Measurements from ENCODE around the gene GARIN3. TPM values are rescaled to one million over a fixed set of nuclear protein-coding genes. Genes with fewer than 3 reads are reported as not detected.
A peak's percentile ranks its signal among the peaks of the same experiment; 100 is the strongest.

The GARIN3 gene
- total RNA-seq, 1 donor from 2014 or later, result not detected

GRCh38 chr5:157132281-157132612, 33.8 kb downstream of the GARIN3 start:
- H3K9me3 Mint-ChIP-seq, result no peaks in the 10 kb centered on the region
- no peak for TF ChIP-seq CTCF (IDR thresholded peaks at IDR 0.05)
- H3K36me3 Mint-ChIP-seq (ENCODE audit: low read depth), result peaks cover 9% of the 10 kb centered on the region
- no peak overlapping the region for H3K27ac Mint-ChIP-seq
- DNase-seq (no peak), ATAC-seq (ENCODE audit: low read depth) (no peak)
- intact Hi-C loops (cut with micrococcal nuclease), result loop anchor here (1.0 to 5.0 kb wide), 4 partner anchors 195 to 1430 kb away; no protein-coding TSS in a partner anchor
- no peak overlapping the region for H3K4me3 Mint-ChIP-seq
- ChIA-PET CTCF (interaction anchor here (0.8 to 3.5 kb wide), 11 partner anchors 10 to 1993 kb away, joined by 3 to 19 read pairs (median 4); no protein-coding TSS in a partner anchor), POLR2A (interaction anchor here (2.5 kb wide), 1 partner anchor 10 kb away, joined by 11 read pairs; the partner anchor contains the start of gene MED7)
- no peaks in the 10 kb centered on the region for H3K27me3 Mint-ChIP-seq
- peaks cover 10% of the 10 kb centered on the region for H3K4me1 Mint-ChIP-seq

GRCh38 chr5:157130925-157131324, 35.1 kb downstream of the GARIN3 start:
- Mint-ChIP-seq H3K27ac (no peak overlapping the region), H3K27me3 (no peaks in the 10 kb centered on the region), H3K4me1 (peaks cover 10% of the 10 kb centered on the region), H3K4me3 (no peak overlapping the region), H3K36me3 (ENCODE audit: low read depth) (peaks cover 1% of the 10 kb centered on the region), H3K9me3 (no peaks in the 10 kb centered on the region)
- ChIA-PET CTCF (interaction anchor here (1.3 to 3.5 kb wide), 3 partner anchors 1431 to 1991 kb away, joined by 3 to 19 read pairs (median 5); no protein-coding TSS in a partner anchor), POLR2A (interaction anchor here (2.5 kb wide), 1 partner anchor 12 kb away, joined by 11 read pairs; the partner anchor contains the start of gene MED7)
- intact Hi-C loops (cut with micrococcal nuclease), result loop anchor here (5.0 kb wide), 3 partner anchors 294 to 1429 kb away; no protein-coding TSS in a partner anchor
- no peak for TF ChIP-seq CTCF (IDR thresholded peaks at IDR 0.05)
- no peak for DNase-seq
- peak; percentile 62 for ATAC-seq (ENCODE audit: low read depth)

- Mint-ChIP-seq H3K27ac (no peak overlapping the region), H3K9me3 (peaks cover 18% of the 10 kb centered on the region), H3K36me3 (ENCODE audit: low read depth) (peaks cover 11% of the 10 kb centered on the region), H3K27me3 (no peaks in the 10 kb centered on the region), H3K4me1 (no peaks in the 10 kb centered on the region), H3K4me3 (no peak overlapping the region)
- intact Hi-C loops (cut with micrococcal nuclease), result no loop called here
- TF ChIP-seq CTCF (IDR thresholded peaks at IDR 0.05), result no peak
- ATAC-seq (ENCODE audit: low read depth) (no peak), DNase-seq (no peak)
- POLR2A ChIA-PET, result no interaction called here
- CTCF ChIA-PET, result interaction anchor here (0.9 kb wide), 1 partner anchor 10 kb away, joined by 3 read pairs; no protein-coding TSS in a partner anchor
Observed at GRCh38 chr5:157121709-157122108, 44.4 kb downstream of the GARIN3 start.

GRCh38 chr5:157120102-157120501, 46.0 kb downstream of the GARIN3 start:
- DNase-seq (no peak), ATAC-seq (ENCODE audit: low read depth) (no peak)
- POLR2A ChIA-PET, result no interaction called here
- CTCF ChIA-PET, result no interaction called here
- Mint-ChIP-seq H3K36me3 (ENCODE audit: low read depth) (peaks cover 11% of the 10 kb centered on the region), H3K27me3 (no peaks in the 10 kb centered on the region), H3K4me3 (no peak overlapping the region), H3K4me1 (no peaks in the 10 kb centered on the region), H3K27ac (no peak overlapping the region), H3K9me3 (peaks cover 18% of the 10 kb centered on the region)
- intact Hi-C loops (cut with micrococcal nuclease), result no loop called here
- no peak for TF ChIP-seq CTCF (IDR thresholded peaks at IDR 0.05)

GRCh38 chr5:157116483-157116954, 49.5 kb downstream of the GARIN3 start:
- no peak overlapping the region for H3K4me3 Mint-ChIP-seq
- ChIA-PET CTCF (no interaction called here), POLR2A (interaction anchor here (1.1 kb wide), 1 partner anchor 26 kb away, joined by 3 read pairs; the partner anchor contains the start of gene MED7)
- no peak for TF ChIP-seq CTCF (IDR thresholded peaks at IDR 0.05)
- ATAC-seq (ENCODE audit: low read depth), result no peak
- intact Hi-C loops (cut with micrococcal nuclease), result no loop called here
- no peak overlapping the region for H3K27ac Mint-ChIP-seq
- no peaks in the 10 kb centered on the region for H3K36me3 Mint-ChIP-seq (ENCODE audit: low read depth)
- H3K27me3 Mint-ChIP-seq, result no peaks in the 10 kb centered on the region
- no peak for DNase-seq
- H3K4me1 Mint-ChIP-seq, result no peaks in the 10 kb centered on the region
- H3K9me3 Mint-ChIP-seq, result peaks cover 4% of the 10 kb centered on the region
